ENCODE data around the gene ATG9B. TPM values are rescaled to one million over a fixed set of nuclear protein-coding genes. Genes with fewer than 3 reads are reported as not detected.

Gene ATG9B
- total and polyA plus RNA-seq, 9 of the 15 experiments (the other 6 are each of a cell fraction or from before 2014, with no cell fraction given), result 0.29 to 8.0 (median 2.1) TPM

DNA sequence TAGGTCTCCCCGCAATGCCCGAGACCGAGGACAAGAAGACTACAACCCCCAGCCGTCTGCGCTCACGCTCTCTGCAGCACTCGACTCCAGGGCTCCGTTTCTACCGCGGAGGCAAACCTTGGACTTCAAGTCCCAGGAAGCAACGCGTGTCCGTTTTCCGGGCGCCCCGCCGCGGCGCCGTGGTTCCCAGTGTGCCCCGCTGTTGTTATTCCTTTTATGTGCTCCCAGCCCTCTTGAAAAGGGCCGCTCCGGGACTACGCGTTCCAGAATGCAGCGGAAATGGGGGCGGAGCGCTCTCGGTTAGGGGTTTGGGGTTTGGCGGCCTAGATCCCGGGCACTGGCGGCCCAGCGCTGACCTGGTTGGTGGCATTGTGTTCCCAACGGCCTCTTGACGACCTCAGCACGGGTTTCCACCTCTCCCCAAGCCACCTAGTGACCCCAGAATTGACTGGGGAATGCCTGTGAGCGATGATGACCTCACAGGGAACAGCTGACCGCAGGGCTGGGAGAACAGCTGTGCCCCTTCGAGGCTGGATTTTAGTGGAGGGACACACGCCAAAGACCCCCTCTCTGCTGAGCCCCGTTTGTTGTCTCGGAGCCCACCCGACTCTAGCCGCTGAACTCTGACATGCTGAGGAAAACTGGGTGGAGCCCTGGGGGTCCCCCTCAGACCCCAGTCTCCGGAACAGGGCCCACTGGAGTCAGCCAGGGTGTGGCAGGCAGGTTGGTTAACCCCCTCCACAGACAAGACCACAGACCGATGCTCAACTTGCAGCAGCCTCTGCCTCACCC is 33.9 kb upstream of the ATG9B start (continued):
- peak in 1 of 2 experiments; percentile 68; a peak in 1 of 3 replicates for TF ChIP-seq CBX3 (IDR thresholded peaks at IDR 0.05; ENCODE audit: borderline replicate concordance in 1 of 2, low read length in 2 of 2)
- TF ChIP-seq LCOR (CRISPR knock-in tag; IDR thresholded peaks at IDR 0.05), result peak; percentile 27; the same call in 1 of the 2 replicates
- TF ChIP-seq ATF7 (IDR thresholded peaks at IDR 0.05), result peak; percentile 97
- TF ChIP-seq U2AF1 (optimal IDR thresholded peaks at IDR 0.05; ENCODE audit: low read depth, low read length), result no peak
- TF ChIP-seq ARNT (IDR thresholded peaks at IDR 0.05), result peak in 1 of 2 experiments; percentile 18; a peak in 1 of 4 replicates
- no peak for TF ChIP-seq ZNF79 (CRISPR knock-in tag; IDR thresholded peaks at IDR 0.05; ENCODE audit: low read depth)
- TF ChIP-seq TBL1XR1 (IDR thresholded peaks at IDR 0.05; ENCODE audit: low read length in 2 of 2), result peak in 1 of 2 experiments; percentile 66; a peak in 3 of 4 replicates
- TF ChIP-seq NFRKB (IDR thresholded peaks at IDR 0.05; ENCODE audit: low read depth), result peak; percentile 24; the same call in 1 of the 2 replicates
- peak; percentile 95 for TF ChIP-seq MBD2 (IDR thresholded peaks at IDR 0.05; ENCODE audit: borderline replicate concordance, low read depth)
- TF ChIP-seq CC2D1A (IDR thresholded peaks at IDR 0.05), result 0 out of 2 replicates have a peak, but pooled peaks have one; percentile 12
- TF ChIP-seq TGIF2 (CRISPR knock-in tag; IDR thresholded peaks at IDR 0.05), result peak; percentile 72
- TF ChIP-seq CREM (IDR thresholded peaks at IDR 0.05; ENCODE audit: low read depth), result peak; percentile 95
- no peak for TF ChIP-seq MCM5 (IDR thresholded peaks at IDR 0.05; ENCODE audit: low read depth)
- TF ChIP-seq, protein P1, sequence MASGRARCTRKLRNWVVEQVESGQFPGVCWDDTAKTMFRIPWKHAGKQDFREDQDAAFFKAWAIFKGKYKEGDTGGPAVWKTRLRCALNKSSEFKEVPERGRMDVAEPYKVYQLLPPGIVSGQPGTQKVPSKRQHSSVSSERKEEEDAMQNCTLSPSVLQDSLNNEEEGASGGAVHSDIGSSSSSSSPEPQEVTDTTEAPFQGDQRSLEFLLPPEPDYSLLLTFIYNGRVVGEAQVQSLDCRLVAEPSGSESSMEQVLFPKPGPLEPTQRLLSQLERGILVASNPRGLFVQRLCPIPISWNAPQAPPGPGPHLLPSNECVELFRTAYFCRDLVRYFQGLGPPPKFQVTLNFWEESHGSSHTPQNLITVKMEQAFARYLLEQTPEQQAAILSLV (tag; IDR thresholded peaks at IDR 0.05), result no peak
- TF ChIP-seq RBFOX2 (IDR thresholded peaks at IDR 0.05; ENCODE audit: low read depth, low read length), result peak; percentile 95
- TF ChIP-seq, protein P2, sequence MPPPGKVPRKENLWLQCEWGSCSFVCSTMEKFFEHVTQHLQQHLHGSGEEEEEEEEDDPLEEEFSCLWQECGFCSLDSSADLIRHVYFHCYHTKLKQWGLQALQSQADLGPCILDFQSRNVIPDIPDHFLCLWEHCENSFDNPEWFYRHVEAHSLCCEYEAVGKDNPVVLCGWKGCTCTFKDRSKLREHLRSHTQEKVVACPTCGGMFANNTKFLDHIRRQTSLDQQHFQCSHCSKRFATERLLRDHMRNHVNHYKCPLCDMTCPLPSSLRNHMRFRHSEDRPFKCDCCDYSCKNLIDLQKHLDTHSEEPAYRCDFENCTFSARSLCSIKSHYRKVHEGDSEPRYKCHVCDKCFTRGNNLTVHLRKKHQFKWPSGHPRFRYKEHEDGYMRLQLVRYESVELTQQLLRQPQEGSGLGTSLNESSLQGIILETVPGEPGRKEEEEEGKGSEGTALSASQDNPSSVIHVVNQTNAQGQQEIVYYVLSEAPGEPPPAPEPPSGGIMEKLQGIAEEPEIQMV (tag; conservative IDR thresholded peaks at IDR 0.05; ENCODE audit: low read depth), result peak; percentile 21; the same call in 1 of the 2 replicates
- TF ChIP-seq POLR2G (IDR thresholded peaks at IDR 0.05; ENCODE audit: low read depth, low read length), result peak; percentile 96
- no peak; the same call in 1 of the 2 replicates for TF ChIP-seq ZNF431 (CRISPR knock-in tag; IDR thresholded peaks at IDR 0.05)
- TF ChIP-seq MTA1 (IDR thresholded peaks at IDR 0.05; ENCODE audit: borderline replicate concordance), result peak; percentile 76; the same call in 1 of the 2 replicates
- TF ChIP-seq TAF1 (IDR thresholded peaks at IDR 0.05; ENCODE audit: control insufficient read depth, extremely low read depth, insufficient read depth, low read length, severe bottlenecking), result peak; percentile 57
- TF ChIP-seq, protein P3, sequence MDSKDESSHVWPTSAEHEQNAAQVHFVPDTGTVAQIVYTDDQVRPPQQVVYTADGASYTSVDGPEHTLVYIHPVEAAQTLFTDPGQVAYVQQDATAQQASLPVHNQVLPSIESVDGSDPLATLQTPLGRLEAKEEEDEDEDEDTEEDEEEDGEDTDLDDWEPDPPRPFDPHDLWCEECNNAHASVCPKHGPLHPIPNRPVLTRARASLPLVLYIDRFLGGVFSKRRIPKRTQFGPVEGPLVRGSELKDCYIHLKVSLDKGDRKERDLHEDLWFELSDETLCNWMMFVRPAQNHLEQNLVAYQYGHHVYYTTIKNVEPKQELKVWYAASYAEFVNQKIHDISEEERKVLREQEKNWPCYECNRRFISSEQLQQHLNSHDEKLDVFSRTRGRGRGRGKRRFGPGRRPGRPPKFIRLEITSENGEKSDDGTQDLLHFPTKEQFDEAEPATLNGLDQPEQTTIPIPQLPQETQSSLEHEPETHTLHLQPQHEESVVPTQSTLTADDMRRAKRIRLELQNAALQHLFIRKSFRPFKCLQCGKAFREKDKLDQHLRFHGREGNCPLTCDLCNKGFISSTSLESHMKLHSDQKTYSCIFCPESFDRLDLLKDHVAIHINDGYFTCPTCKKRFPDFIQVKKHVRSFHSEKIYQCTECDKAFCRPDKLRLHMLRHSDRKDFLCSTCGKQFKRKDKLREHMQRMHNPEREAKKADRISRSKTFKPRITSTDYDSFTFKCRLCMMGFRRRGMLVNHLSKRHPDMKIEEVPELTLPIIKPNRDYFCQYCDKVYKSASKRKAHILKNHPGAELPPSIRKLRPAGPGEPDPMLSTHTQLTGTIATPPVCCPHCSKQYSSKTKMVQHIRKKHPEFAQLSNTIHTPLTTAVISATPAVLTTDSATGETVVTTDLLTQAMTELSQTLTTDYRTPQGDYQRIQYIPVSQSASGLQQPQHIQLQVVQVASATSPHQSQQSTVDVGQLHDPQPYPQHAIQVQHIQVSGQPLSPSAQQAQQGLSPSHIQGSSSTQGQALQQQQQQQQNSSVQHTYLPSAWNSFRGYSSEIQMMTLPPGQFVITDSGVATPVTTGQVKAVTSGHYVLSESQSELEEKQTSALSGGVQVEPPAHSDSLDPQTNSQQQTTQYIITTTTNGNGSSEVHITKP (IDR thresholded peaks at IDR 0.05; ENCODE audit: partially characterized antibody), result no peak
- no peak for TF ChIP-seq U2AF2 (optimal IDR thresholded peaks at IDR 0.05; ENCODE audit: low read depth, low read length)
- peak; percentile 97 for TF ChIP-seq CBFB (CRISPR knock-in tag; IDR thresholded peaks at IDR 0.05)
